CD14-positive monocyte (primary cell): ENCODE results near the gene GNAZ. TPM values are rescaled to one million over a fixed set of nuclear protein-coding genes. Genes with fewer than 3 reads are reported as not detected.

Experiments used
- DNase-seq, 3 donors: peaks; one replicate each; pipeline ENCODE4 v3.0.0-alpha.2; 2011 to 2022
- H2AFZ ChIP-seq: 2 replicates; pipeline ENCODE4 v1.6.0; 2012; ENCODE audit warnings: mild to moderate bottlenecking, low read depth, low read length, inconsistent platforms; ENCODE audit not compliant: insufficient read depth, poor library complexity, severe bottlenecking
- H3K27ac ChIP-seq, 2 donors: 1 replicate in 1 of 2; 2 replicates in 1 of 2; pipeline ENCODE4 v1.5.1; 2012 to 2013; ENCODE audit warnings: low read length in 2 of 2, control low read depth in 1 of 2, inconsistent platforms in 1 of 2, low read depth in 1 of 2, mild to moderate bottlenecking in 1 of 2
- H3K27me3 ChIP-seq, 2 donors: one replicate each; pipeline versions ENCODE4 v1.6.0 to v1.6.1; 2011 to 2013; ENCODE audit warnings: low read length in 2 of 2; ENCODE audit not compliant: control insufficient read depth in 2 of 2, insufficient read depth in 2 of 2
- H3K36me3 ChIP-seq, 2 donors: replicated peaks in 1 of 2; 1 replicate in 1 of 2; 2 replicates in 1 of 2; pipeline versions ENCODE4 v1.5.1 to v1.6.1; 2012 to 2013; ENCODE audit warnings: low read length in 2 of 2, control low read depth in 1 of 2, inconsistent platforms in 1 of 2, mild to moderate bottlenecking in 1 of 2; ENCODE audit not compliant: insufficient read depth in 2 of 2, control insufficient read depth in 1 of 2
- H3K4me1 ChIP-seq, 2 donors: 1 replicate in 1 of 2; 2 replicates in 1 of 2; pipeline versions ENCODE4 v1.5.1 to v1.6.1; 2012 to 2013; ENCODE audit warnings: low read length in 2 of 2, control low read depth in 1 of 2, inconsistent platforms in 1 of 2, mild to moderate bottlenecking in 1 of 2, moderate library complexity in 1 of 2; ENCODE audit not compliant: insufficient read depth in 2 of 2, control insufficient read depth in 1 of 2
- H3K4me2 ChIP-seq: replicated peaks from 2 replicates; pipeline ENCODE3; 2012; ENCODE audit warnings: low read length, moderate library complexity, mild to moderate bottlenecking; ENCODE audit not compliant: poor library complexity, severe bottlenecking; ENCODE audit errors: extremely low read depth
- H3K4me3 ChIP-seq, 3 experiments: fragments of 200-600 bp in 1 of 3; sonication (generic) in 1 of 3; replicated peaks in 1 of 3; 1 replicate in 2 of 3; 2 replicates in 1 of 3; pipeline ENCODE4 v1.5.1; 2011 to 2013; ENCODE audit warnings: low read length in 3 of 3, mild to moderate bottlenecking in 3 of 3, control low read depth in 2 of 3, low read depth in 2 of 3, inconsistent platforms in 1 of 3, moderate library complexity in 1 of 3
- H3K79me2 ChIP-seq: 2 replicates; pipeline ENCODE4 v1.6.0; 2012; ENCODE audit warnings: mild to moderate bottlenecking, control low read depth, inconsistent platforms, low read length, moderate library complexity; ENCODE audit not compliant: insufficient read depth
- H3K9ac ChIP-seq: 2 replicates; pipeline ENCODE4 v1.6.0; 2017; ENCODE audit warnings: low read length, mild to moderate bottlenecking; ENCODE audit not compliant: insufficient read depth, poor library complexity, severe bottlenecking
- H3K9me3 ChIP-seq, 2 donors: replicated peaks in 1 of 2; 1 replicate in 1 of 2; 2 replicates in 1 of 2; pipeline versions ENCODE4 v1.5.1 to v1.6.1; 2012 to 2013; ENCODE audit warnings: low read length in 2 of 2, control low read depth in 1 of 2; ENCODE audit not compliant: control insufficient read depth in 1 of 2, insufficient read depth in 1 of 2
- H4K20me1 ChIP-seq: 2 replicates; pipeline ENCODE4 v1.6.0; 2012; ENCODE audit warnings: mild to moderate bottlenecking, low read length, control low read depth, moderate library complexity; ENCODE audit not compliant: insufficient read depth
- H3K27ac Mint-ChIP-seq, 7 donors: one replicate each; pipeline ENCODE4 v1.8.0; 2020; ENCODE audit warnings: mild to moderate bottlenecking in 7 of 7, mixed read lengths in 7 of 7, moderate library complexity in 6 of 7, inconsistent platforms in 2 of 7
- H3K27me3 Mint-ChIP-seq, 3 donors: one replicate each; pipeline ENCODE4 v1.8.0; 2021 to 2022; ENCODE audit warnings: low read depth in 3 of 3, mild to moderate bottlenecking in 3 of 3, mixed read lengths in 3 of 3, moderate library complexity in 3 of 3, inconsistent platforms in 1 of 3
- H3K36me3 Mint-ChIP-seq, 2 donors: one replicate each; pipeline ENCODE4 v1.8.0; 2020; ENCODE audit warnings: mixed read lengths in 2 of 2, inconsistent platforms in 1 of 2, mild to moderate bottlenecking in 1 of 2
- H3K4me1 Mint-ChIP-seq: one replicate; pipeline ENCODE4 v1.8.0; 2020; ENCODE audit warnings: mild to moderate bottlenecking, mixed read lengths
- H3K4me3 Mint-ChIP-seq, 2 donors: one replicate each; pipeline ENCODE4 v1.8.0; 2020; ENCODE audit warnings: mild to moderate bottlenecking in 2 of 2, mixed read lengths in 2 of 2, moderate library complexity in 1 of 2
- H3K9me3 Mint-ChIP-seq, 7 donors: one replicate each; pipeline ENCODE4 v1.8.0; 2020 to 2022; ENCODE audit warnings: mixed read lengths in 7 of 7, mild to moderate bottlenecking in 6 of 7, moderate library complexity in 6 of 7, inconsistent platforms in 2 of 7
- CTCF ChIP-seq: fragments of 200-600 bp; IDR thresholded peaks from one replicate; pipeline ENCODE4 v1.8.0; 2022; ENCODE audit warnings: antibody characterized with exemption, mild to moderate bottlenecking
- WGBS: methylation state at CpG from one replicate; pipeline ENCODE4 v1.1.5; 2013; ENCODE audit warnings: missing lambda C conversion rate; ENCODE audit not compliant: insufficient coverage; 5-methylcytosine and 5-hydroxymethylcytosine counted together
- intact Hi-C, 2 donors: fragments of 100-400 bp; cut with micrococcal nuclease; formaldehyde crosslinking; loops; one replicate each; pipeline versions ENCODE4 v1.15.0 to v1.15.1; 2023
- polyA plus RNA-seq, 3 donors: library from polyadenylated mRNA; depleted of rRNA in 1 of 3; unstranded in 2 of 3; stranded (reverse) in 1 of 3; fragments of 300-500 nt in 2 of 3; fragments of >200 nt in 1 of 3; fragmentation: Illumina TruSeq in 2 of 3; gene quantifications; 1 replicate in 2 of 3; 2 replicates in 1 of 3; pipeline ENCODE4 v1.2.3, GENCODE V29; 2012 to 2021

Gene GNAZ
- polyA plus RNA-seq, 3 donors: 0.04 to 0.05 TPM; not detected in 1

GRCh38 chr22:23072077-23072910 is 2.0 kb downstream of the GNAZ start:
- no peaks in the 10 kb centered on the region for H3K36me3 ChIP-seq
- WGBS: 88% methylated on average over 7 of the region's 11 CpGs
- Mint-ChIP-seq H3K4me3 (peak overlapping the region in 1 of 2 donors; percentile 60), H3K27me3 (peaks cover 38 to 52% (median 41%) of the 10 kb centered on the region in 3 donors), H3K4me1 (peaks cover 8% of the 10 kb centered on the region), H3K27ac (no peak overlapping the region), H3K9me3 (peaks cover 0 to 6% (median 4%) of the 10 kb centered on the region in 7 donors), H3K36me3 (peaks cover 0 to 3% of the 10 kb centered on the region in 2 donors)
- H3K27me3 ChIP-seq: peaks cover 14 to 45% of the 10 kb centered on the region in 2 donors
- H3K9ac ChIP-seq: no peak overlapping the region
- H3K4me2 ChIP-seq: no peak overlapping the region
- no peak overlapping the region for H3K27ac ChIP-seq
- no peaks in the 10 kb centered on the region for H4K20me1 ChIP-seq
- peaks cover 0 to 3% of the 10 kb centered on the region in 2 donors for H3K9me3 ChIP-seq
- H2AFZ ChIP-seq: no peak overlapping the region
- intact Hi-C loops: no loop called here
- no peak for DNase-seq
- TF ChIP-seq CTCF: no peak
- no peaks in the 10 kb centered on the region for H3K79me2 ChIP-seq
- H3K4me1 ChIP-seq: peaks cover 14 to 18% of the 10 kb centered on the region in 2 donors
- H3K4me3 ChIP-seq: no peak overlapping the region

- Mint-ChIP-seq H3K27ac (no peak overlapping the region), H3K4me1 (peaks cover 8% of the 10 kb centered on the region), H3K9me3 (peaks cover 0 to 6% (median 4%) of the 10 kb centered on the region in 7 donors), H3K27me3 (peaks cover 36 to 47% (median 37%) of the 10 kb centered on the region in 3 donors), H3K4me3 (peak overlapping the region in 1 of 2 donors; percentile 30), H3K36me3 (peaks cover 0 to 3% of the 10 kb centered on the region in 2 donors)
- Histone ChIP-seq H3K36me3 (no peaks in the 10 kb centered on the region), H3K27ac (no peak overlapping the region), H3K9ac (no peak overlapping the region), H3K27me3 (peaks cover 14 to 42% of the 10 kb centered on the region in 2 donors), H3K4me1 (peaks cover 14 to 18% of the 10 kb centered on the region in 2 donors), H3K4me2 (no peak overlapping the region), H2AFZ (no peak overlapping the region), H3K4me3 (no peak overlapping the region), H4K20me1 (no peaks in the 10 kb centered on the region), H3K9me3 (peaks cover 0 to 3% of the 10 kb centered on the region in 2 donors), H3K79me2 (no peaks in the 10 kb centered on the region)
- intact Hi-C loops: no loop called here
- no peak for DNase-seq
- WGBS: 97% methylated on average over 10 of the region's 11 CpGs
- no peak for TF ChIP-seq CTCF
Observed at GRCh38 chr22:23072911-23073491, 2.7 kb downstream of the GNAZ start.
